ENCODE results near the gene ZNF318. TPM values are rescaled to one million over a fixed set of nuclear protein-coding genes. Genes with fewer than 3 reads are reported as not detected.
"Not testable (repeated sequence)": the region's sequence is repeated elsewhere in the genome, so short reads cannot be mapped to it uniquely, and the experiment has no call there.

ZNF318 gene, protein sequence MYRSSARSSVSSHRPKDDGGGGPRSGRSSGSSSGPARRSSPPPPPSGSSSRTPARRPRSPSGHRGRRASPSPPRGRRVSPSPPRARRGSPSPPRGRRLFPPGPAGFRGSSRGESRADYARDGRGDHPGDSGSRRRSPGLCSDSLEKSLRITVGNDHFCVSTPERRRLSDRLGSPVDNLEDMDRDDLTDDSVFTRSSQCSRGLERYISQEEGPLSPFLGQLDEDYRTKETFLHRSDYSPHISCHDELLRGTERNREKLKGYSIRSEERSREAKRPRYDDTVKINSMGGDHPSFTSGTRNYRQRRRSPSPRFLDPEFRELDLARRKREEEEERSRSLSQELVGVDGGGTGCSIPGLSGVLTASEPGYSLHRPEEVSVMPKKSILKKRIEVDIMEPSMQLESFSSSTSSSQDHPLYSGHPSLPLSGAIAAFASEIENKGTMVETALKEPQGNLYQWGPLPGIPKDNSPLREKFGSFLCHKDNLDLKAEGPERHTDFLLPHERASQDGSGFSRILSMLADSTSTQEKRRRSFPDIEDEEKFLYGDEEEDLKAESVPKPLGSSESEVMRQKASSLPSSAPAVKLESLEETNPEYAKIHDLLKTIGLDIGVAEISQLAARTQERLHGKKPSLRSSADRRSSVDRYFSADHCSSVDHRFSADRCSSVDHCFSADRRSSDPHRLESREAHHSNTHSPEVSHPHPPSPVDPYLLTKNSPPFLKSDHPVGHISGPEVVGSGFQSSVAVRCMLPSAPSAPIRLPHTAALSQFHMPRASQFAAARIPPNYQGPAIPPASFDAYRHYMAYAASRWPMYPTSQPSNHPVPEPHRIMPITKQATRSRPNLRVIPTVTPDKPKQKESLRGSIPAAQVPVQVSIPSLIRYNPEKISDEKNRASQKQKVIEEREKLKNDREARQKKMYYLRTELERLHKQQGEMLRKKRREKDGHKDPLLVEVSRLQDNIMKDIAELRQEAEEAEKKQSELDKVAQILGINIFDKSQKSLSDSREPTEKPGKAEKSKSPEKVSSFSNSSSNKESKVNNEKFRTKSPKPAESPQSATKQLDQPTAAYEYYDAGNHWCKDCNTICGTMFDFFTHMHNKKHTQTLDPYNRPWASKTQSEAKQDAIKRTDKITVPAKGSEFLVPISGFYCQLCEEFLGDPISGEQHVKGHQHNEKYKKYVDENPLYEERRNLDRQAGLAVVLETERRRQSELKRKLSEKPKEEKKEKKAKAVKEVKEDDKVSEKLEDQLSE (N-terminal part only)
- 10 to 100 TPM in 1 of 2 experiments, 1 to 10 TPM in 1; 10.0 to 10.1 TPM for total RNA-seq

DNA sequence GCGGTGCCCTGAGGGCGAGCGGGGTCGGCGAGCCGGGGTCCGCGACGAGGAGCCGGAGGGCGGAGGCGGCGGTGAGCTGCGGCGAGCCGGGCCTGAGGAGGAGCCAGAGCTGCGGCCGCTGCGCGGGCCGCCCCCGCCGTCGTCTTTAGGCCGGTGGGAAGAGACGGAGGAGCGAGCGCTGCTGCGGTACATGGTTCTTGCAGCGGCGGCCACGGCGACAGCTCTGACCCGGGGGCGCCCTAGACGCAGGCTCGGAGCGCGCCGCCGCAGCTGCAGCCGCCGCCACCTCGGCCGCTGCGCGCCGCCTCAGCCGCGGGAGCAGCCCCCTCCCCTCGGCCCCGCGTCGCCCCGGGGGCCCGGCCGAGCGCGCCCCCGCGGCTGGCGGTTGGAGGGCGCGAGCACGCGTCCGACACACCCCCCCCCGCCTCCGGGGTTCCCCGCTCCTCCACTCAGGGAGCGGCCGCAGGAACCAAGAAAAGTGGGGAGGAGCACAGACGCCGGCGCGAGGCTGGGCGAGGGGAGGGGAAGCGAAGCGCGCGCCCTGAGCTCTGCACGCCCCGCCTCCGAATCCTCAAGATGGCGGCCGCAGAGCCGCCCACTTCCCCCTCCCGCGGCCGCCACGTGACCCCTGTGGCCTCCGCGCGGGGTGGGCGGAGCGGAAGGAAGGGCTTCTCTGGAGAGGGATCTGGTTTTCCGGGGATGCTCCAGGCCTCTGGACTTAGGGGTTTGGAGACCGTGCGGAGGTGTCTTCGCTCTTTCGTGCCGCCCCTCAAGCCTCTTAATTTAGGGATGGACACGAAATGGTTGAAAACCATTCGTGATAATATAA is at the start of gene ZNF318:
Gene ZNF318, minus strand, starts transcription at position 474 of the 829 bp plus-strand sequence. Its CDS starts 282 bp downstream, at position 192.
- Mint-ChIP-seq H3K27me3 (no peaks in the 10 kb centered on the region), H3K4me3 (peak within 1 kb of the TSS; percentile 89), H3K9me3 (no peaks in the 10 kb centered on the region), H3K4me1 (peaks cover 31% of the 10 kb centered on the region), H3K27ac (peak within 1 kb of the TSS; percentile 96), H3K36me3 (peaks cover 1% of the 10 kb centered on the region)
- peak; percentile 95 for DNase-seq

DNA sequence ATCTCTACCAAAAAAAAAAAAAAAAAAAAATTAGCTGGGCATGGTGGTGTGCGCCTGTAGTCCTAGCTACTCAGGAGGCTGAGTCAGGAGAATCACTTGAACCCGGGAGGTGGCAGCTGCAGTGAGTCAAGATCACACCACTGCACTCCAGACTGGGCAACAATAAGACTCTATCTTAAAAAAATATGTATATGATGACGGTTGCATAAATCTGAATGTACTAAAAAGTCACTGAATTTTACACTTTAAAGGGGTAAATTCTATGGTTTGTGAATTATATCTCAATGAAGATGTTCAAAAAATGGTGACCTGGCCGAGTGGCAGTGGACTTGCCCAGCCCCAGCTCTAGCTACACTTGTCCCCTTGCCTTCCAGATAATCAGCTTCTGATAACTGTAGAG is 47.5 kb upstream of the ZNF318 start:
- Mint-ChIP-seq H3K4me3 (no peak overlapping the region), H3K9me3 (no peaks in the 10 kb centered on the region), H3K4me1 (no peaks in the 10 kb centered on the region), H3K27me3 (no peaks in the 10 kb centered on the region), H3K27ac (no peak overlapping the region), H3K36me3 (no peaks in the 10 kb centered on the region)
- no peak for DNase-seq

DNA sequence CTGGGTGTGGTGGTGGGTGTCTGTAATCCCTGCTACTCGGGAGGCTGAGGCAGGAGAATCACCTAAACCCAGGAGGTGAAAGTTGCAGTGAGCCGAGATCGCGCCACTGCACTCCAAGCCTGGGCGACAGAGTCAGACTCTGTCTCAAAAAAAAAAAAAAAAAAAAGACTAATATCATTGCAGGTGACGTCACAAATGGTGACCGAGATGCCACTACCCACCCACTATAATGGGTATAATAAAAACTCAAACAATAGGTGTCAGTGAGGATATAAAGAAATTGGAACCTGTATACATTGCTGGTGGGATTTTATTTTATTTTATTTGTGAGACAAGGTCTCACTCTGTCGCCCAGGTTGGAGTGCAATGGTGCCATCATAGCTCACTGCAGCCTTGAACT is 45.8 kb upstream of the ZNF318 start:
- H3K27me3 Mint-ChIP-seq, H3K4me3 Mint-ChIP-seq, H3K9me3 Mint-ChIP-seq, H3K4me1 Mint-ChIP-seq, H3K36me3 Mint-ChIP-seq, DNase-seq, H3K27ac Mint-ChIP-seq: not testable (repeated sequence)

DNA sequence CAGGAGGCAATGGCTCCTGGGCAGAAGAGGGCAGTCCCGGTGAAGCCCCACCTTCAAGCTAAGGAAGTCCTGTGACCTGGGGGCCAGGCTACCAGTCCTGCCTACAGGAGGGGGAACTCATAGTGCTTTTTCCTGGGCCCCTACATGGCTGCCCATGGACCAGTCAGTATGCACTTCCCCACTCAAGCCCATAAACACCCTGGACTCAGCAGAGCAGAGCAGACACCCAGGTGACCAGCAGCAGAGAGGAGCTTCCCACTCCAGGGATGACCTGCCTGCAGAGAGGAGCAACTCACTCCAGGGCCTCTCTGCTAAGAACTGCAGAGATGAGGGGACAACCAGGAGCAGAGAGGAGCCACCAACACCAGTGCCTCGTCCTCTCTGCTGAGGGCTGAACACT is 43.6 kb upstream of the ZNF318 start:
- H3K27me3 Mint-ChIP-seq, result peaks cover 3% of the 10 kb centered on the region

DNA sequence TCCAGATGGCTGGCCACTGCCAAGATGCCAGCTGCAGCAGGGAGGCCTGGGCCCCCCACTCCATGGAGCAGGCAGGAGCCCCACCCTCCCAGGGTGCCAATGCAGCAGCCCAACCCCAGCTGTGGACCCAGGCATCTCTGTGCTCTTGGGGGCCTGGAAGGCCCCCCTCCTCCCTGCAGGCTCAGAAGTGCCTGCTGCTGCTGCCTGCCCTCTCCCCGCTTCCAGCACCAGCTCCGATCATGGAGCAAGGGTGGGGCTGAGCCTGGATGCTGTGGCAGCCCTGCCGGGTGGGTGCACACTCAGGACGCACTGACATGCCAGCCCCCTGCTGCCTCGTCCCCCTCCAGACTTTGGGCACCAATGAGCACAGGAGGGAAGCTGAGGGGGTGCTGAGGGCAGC is 43.1 kb upstream of the ZNF318 start:
- Mint-ChIP-seq H3K27ac (no peak overlapping the region), H3K27me3 (peaks cover 3% of the 10 kb centered on the region), H3K4me3 (no peak overlapping the region)

More for the DNA sequence above, 43.6 kb upstream of the ZNF318 start:
- H3K9me3 Mint-ChIP-seq, result no peaks in the 10 kb centered on the region
- no peak for DNase-seq
- no peaks in the 10 kb centered on the region for H3K36me3 Mint-ChIP-seq
- no peak overlapping the region for H3K27ac Mint-ChIP-seq
- no peak overlapping the region for H3K4me3 Mint-ChIP-seq
- no peaks in the 10 kb centered on the region for H3K4me1 Mint-ChIP-seq

DNA sequence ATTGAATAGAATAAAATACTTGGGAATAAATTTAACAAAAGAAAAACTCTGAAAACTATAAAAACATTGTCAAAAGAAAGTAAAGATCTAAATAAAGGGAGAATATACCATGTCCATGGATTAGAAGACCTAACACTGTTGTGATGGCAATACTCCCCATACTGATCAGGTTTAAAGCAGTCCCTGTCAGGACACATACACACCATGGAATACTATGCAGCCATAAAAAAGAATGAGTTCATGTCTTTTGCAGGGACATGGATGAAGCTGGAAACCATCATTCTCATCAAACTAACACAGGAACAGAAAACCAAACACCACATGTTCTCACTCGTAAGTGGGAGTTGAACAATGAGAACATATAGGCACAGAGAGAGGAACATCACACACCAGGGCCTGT is 41.3 kb upstream of the ZNF318 start:
- not testable (repeated sequence) for H3K27me3 Mint-ChIP-seq, H3K27ac Mint-ChIP-seq, H3K36me3 Mint-ChIP-seq, H3K4me3 Mint-ChIP-seq, H3K4me1 Mint-ChIP-seq, DNase-seq, H3K9me3 Mint-ChIP-seq

More for the DNA sequence above, 43.1 kb upstream of the ZNF318 start:
- Mint-ChIP-seq H3K9me3 (no peaks in the 10 kb centered on the region), H3K36me3 (no peaks in the 10 kb centered on the region), H3K4me1 (no peaks in the 10 kb centered on the region)
- no peak for DNase-seq

DNA sequence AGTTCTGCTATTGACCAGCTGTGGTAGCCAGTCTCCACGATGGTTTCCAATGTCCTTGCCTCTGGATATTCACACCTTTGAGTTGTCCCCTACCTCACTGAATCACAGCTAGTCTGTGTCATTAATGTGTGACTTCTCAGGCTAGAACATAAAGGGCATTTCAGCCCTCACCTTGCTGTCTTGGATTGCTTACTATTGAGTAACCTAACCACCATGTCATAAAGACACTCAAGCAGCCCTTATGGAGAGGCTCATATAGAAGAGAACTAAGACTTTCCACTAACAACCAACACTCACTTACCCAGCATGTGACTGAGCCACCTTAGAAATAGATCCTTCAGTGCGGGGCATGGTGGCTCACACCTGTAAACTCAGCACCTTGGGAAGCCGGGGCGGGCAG is 38.8 kb upstream of the ZNF318 start:
- H3K27ac Mint-ChIP-seq, result no peak overlapping the region
- H3K9me3 Mint-ChIP-seq, result no peaks in the 10 kb centered on the region
- H3K4me1 Mint-ChIP-seq, result no peaks in the 10 kb centered on the region
- no peak overlapping the region for H3K4me3 Mint-ChIP-seq
- DNase-seq, result no peak
- peaks cover 8% of the 10 kb centered on the region for H3K27me3 Mint-ChIP-seq
- no peaks in the 10 kb centered on the region for H3K36me3 Mint-ChIP-seq

DNA sequence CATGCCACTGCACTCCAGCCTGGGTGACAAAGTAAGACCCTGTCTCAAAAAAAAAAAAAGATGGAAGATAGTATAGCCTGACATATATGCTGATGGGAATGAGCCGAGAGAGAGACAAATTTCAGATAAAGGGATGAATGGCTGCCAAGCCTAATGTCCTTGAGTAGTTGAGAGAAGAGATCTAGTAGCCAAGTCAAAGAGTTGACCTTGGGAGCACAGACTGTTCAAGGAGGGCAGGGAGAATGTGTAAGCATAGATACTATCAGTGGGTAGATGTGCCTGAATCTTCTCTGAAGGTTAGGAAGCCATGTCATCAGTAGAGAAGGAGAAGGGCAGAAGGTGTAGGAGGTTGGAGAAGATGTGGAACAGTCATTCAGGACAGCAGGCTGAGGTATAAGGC is 37.8 kb upstream of the ZNF318 start:
- Mint-ChIP-seq H3K27me3 (peaks cover 8% of the 10 kb centered on the region), H3K4me1 (no peaks in the 10 kb centered on the region), H3K9me3 (no peaks in the 10 kb centered on the region), H3K36me3 (no peaks in the 10 kb centered on the region), H3K27ac (no peak overlapping the region), H3K4me3 (no peak overlapping the region)
- DNase-seq, result no peak

DNA sequence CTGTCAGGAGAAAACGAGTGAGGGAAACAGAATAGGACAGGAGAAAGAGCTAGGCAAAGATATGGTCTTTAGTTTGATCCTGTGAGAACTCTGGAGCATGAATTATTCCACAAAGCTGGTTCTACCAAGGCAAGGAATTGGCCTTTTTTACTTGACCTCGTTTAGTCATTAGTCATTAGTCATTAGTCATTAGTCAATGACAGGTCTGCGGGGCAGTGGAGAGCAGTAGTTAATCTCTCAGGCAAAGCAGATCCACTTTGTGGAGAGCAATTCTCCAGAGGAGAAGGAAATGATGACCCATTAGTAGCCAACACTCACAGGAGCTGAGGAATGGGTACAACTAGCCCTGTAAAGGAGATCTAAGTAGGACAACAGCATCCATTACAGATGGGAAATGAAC is 35.9 kb upstream of the ZNF318 start:
- no peaks in the 10 kb centered on the region for H3K9me3 Mint-ChIP-seq
- H3K36me3 Mint-ChIP-seq, result no peaks in the 10 kb centered on the region
- H3K27ac Mint-ChIP-seq, result no peak overlapping the region
- no peaks in the 10 kb centered on the region for H3K4me1 Mint-ChIP-seq
- H3K27me3 Mint-ChIP-seq, result peaks cover 8% of the 10 kb centered on the region
- no peak for DNase-seq
- no peak overlapping the region for H3K4me3 Mint-ChIP-seq

DNA sequence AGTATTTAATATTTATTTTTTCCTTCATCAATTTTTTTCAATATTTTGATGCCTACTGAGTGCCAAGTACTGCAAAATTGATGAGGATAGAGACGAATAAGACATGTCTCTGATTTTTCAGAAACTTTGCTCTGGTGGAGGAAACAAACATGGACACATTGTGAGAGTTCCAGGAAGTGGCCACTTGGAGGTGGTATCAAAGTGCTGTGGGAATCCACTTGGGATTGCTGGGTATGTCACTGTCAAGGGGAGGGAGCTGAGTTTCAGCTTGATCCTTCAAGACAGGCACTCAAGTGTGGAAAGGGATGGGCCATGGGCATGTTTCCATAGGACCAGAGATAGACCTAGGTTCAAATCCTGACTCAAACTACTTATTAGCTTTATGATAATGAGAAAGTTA is 33.4 kb upstream of the ZNF318 start:
- Mint-ChIP-seq H3K4me1 (peaks cover 1% of the 10 kb centered on the region), H3K9me3 (no peaks in the 10 kb centered on the region), H3K27me3 (peaks cover 5% of the 10 kb centered on the region), H3K36me3 (no peaks in the 10 kb centered on the region), H3K4me3 (no peak overlapping the region), H3K27ac (no peak overlapping the region)
- no peak for DNase-seq

DNA sequence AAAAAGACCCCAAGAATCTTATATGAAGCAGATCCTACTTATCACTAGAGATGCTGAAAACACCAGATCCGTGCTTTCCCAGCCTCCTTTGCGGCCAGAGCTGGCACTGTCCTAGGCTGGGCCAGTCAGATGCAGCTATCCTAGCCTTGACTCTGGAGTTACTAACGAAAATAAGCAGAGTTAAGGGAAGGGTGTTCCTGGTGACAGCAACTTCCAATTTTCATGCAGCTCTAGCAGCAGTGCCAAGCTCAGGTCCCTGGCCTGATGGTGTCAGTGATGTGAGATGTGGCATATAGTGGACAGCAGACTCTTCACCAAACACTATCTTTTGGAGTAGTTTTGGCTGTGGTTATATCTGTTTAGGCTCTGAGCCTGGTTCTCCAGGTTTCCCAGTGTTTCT is 32.3 kb upstream of the ZNF318 start:
- H3K36me3 Mint-ChIP-seq, result no peaks in the 10 kb centered on the region
- peaks cover 5% of the 10 kb centered on the region for H3K27me3 Mint-ChIP-seq
- H3K27ac Mint-ChIP-seq, result no peak overlapping the region
- no peak for DNase-seq
- H3K4me3 Mint-ChIP-seq, result no peak overlapping the region
- H3K9me3 Mint-ChIP-seq, result no peaks in the 10 kb centered on the region
- H3K4me1 Mint-ChIP-seq, result peaks cover 2% of the 10 kb centered on the region

DNA sequence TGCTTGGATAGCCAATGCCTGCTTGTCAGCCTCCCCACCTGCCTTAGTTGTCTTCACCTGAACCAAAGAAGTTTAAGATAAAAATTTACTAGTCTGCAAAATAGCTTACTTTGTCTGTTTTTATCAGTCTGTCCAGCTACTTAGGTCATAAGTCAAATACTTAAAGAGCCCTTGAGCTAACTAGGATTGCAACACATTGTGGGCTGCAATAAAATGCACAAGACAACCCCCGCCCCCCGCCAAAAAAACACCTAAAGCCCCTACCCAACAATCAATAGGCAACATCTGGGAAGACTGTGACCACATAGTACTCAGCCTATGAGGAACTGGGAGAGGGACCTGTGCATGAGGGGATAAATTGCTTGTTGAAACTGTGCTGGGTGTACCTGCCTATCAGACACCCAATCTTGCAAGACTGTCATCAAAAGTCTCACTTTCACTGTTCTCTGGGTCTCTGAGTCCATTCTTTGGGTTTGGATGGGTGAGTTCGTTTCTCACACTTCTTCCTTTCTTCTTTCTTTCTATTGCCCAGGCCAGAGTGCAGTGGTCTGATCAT is 30.6 kb upstream of the ZNF318 start:
- Mint-ChIP-seq H3K27me3 (peaks cover 3% of the 10 kb centered on the region), H3K27ac (no peak overlapping the region), H3K4me1 (peaks cover 2% of the 10 kb centered on the region), H3K4me3 (no peak overlapping the region), H3K36me3 (no peaks in the 10 kb centered on the region), H3K9me3 (no peaks in the 10 kb centered on the region)
- no peak for DNase-seq

DNA sequence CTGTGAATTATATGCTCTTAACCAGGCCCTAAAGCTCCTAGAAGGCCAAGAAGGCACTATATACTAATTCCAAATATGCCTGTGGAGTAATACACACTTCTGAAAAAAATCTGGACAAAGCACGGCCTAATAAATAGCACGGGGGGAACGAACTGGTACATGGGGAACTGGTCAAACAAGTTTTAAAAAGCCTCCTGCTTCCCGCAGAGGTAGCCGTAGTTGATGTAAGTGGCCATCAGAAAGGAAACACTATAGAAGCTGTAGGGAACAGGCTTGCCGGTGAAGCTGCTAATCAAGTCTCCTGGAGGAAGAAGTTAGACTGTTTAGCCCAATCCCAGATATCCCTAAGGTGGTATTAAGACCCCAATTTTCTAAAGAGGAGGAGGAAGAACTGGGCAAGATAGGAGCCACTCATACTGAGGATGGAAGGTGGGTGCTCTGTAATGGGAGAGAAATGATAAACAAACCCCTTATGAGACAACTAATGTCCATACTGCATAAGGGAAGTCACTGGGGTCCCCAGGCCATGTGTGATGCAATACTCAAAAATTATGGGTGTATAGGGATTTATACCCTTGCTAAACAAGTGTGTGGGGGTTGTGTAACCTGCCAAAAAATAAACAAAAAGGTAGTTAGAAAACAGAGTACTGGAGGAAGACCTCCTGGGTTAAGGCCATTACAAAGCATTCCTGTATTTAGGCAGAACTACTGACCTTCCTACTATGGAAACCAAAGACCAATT is 27.1 kb upstream of the ZNF318 start:
- Mint-ChIP-seq H3K9me3 (no peaks in the 10 kb centered on the region), H3K4me3 (no peak overlapping the region), H3K27ac (no peak overlapping the region), H3K27me3 (peaks cover 16% of the 10 kb centered on the region), H3K36me3 (no peaks in the 10 kb centered on the region), H3K4me1 (peaks cover 10% of the 10 kb centered on the region)
- no peak for DNase-seq

Measured in activated naive CD8-positive, alpha-beta T cell treated with anti-CD3 and anti-CD28 coated beads for 36 hours (primary cell).